Fibroblast of upper back skin (primary cell): Measurements from ENCODE around the gene CRKL.
"Not testable (repeated sequence)": the region's sequence is repeated elsewhere in the genome, so short reads cannot be mapped to it uniquely, and the experiment has no call there.

Experiments used
- DNase-seq: peaks from one replicate; pipeline ENCODE4 v3.0.0-alpha.2; 2013

The CRKL gene

GRCh38 chr22:20916916-20917810 lies at the start of gene CRKL:
CRKL (plus strand) TSS chr22:20917407; CDS start chr22:20917935, 528 bp downstream.
- DNase-seq, result peak; percentile 97

GRCh38 chr22:20868025-20868962 lies 48.9 kb upstream of the CRKL start:
- DNase-seq, result no peak

GRCh38 chr22:20869234-20869633 lies 48.0 kb upstream of the CRKL start:
- no peak for DNase-seq

GRCh38 chr22:20873214-20873613 lies 44.0 kb upstream of the CRKL start:
- DNase-seq, result no peak

- DNase-seq, result no peak
Measured at GRCh38 chr22:20875296-20875695, 41.9 kb upstream of the CRKL start.

GRCh38 chr22:20877715-20878114 lies 39.5 kb upstream of the CRKL start:
- no peak for DNase-seq

GRCh38 chr22:20881231-20881630 lies 36.0 kb upstream of the CRKL start:
- no peak for DNase-seq

- no peak for DNase-seq
Measured at GRCh38 chr22:20881869-20882815, 35.1 kb upstream of the CRKL start.

- DNase-seq, result no peak
Measured at GRCh38 chr22:20882855-20883254, 34.4 kb upstream of the CRKL start.

GRCh38 chr22:20884454-20884853 lies 32.8 kb upstream of the CRKL start:
- no peak for DNase-seq

- no peak for DNase-seq
Measured at GRCh38 chr22:20885017-20885556, 32.1 kb upstream of the CRKL start.

GRCh38 chr22:20885557-20886323 lies 31.5 kb upstream of the CRKL start:
- peak; percentile 65 for DNase-seq

- no peak for DNase-seq
Measured at GRCh38 chr22:20887375-20887774, 29.8 kb upstream of the CRKL start.

- DNase-seq, result no peak
Measured at GRCh38 chr22:20889025-20889704, 28.0 kb upstream of the CRKL start.

- no peak for DNase-seq
Measured at GRCh38 chr22:20889904-20890540, 27.2 kb upstream of the CRKL start.

- DNase-seq, result no peak
Measured at GRCh38 chr22:20890975-20891374, 26.2 kb upstream of the CRKL start.

GRCh38 chr22:20897737-20898136 lies 19.5 kb upstream of the CRKL start:
- DNase-seq, result not testable (repeated sequence)

- no peak for DNase-seq
Measured at GRCh38 chr22:20899827-20900423, 17.3 kb upstream of the CRKL start.
